HepG2 (cell line): ENCODE results near the gene TNFAIP8L2. TPM values are rescaled to one million over a fixed set of nuclear protein-coding genes. Genes with fewer than 3 reads are reported as not detected.

Experiments used
- ELK4 ChIP-seq: sonication (generic); formaldehyde crosslinking; IDR thresholded peaks from 2 replicates; pipeline ENCODE4 v1.9.0; 2021; ENCODE audit warnings: missing genetic modification reagents, borderline replicate concordance
- ETS1 ChIP-seq: sonication (generic); formaldehyde crosslinking; IDR thresholded peaks from 2 replicates; pipeline ENCODE4 v1.4.0; 2020; ENCODE audit warnings: missing genetic modification reagents
- GTF3A ChIP-seq: sonication (generic); formaldehyde crosslinking; conservative IDR thresholded peaks from 2 replicates; pipeline ENCODE4 v1.4.0; 2020; ENCODE audit warnings: mild to moderate bottlenecking, missing genetic modification reagents
- IKZF4 ChIP-seq: sonication (generic); formaldehyde crosslinking; IDR thresholded peaks from 2 replicates; pipeline ENCODE4 v1.5.1; 2020; ENCODE audit warnings: borderline replicate concordance, mild to moderate bottlenecking, low read depth, missing genetic modification reagents; ENCODE audit errors: not compliant biosample characterization
- IRF2 ChIP-seq: IDR thresholded peaks from 2 replicates; pipeline ENCODE4 v1.6.1; 2018; ENCODE audit warnings: missing genetic modification reagents, missing compliant biosample characterization
- NFIC ChIP-seq: IDR thresholded peaks from 2 replicates; pipeline ENCODE4 v1.6.1; 2012; ENCODE audit warnings: mild to moderate bottlenecking, low read length, inconsistent platforms
- PHF5A ChIP-seq: IDR thresholded peaks from one replicate; pipeline ENCODE4 v1.6.1; 2018; ENCODE audit warnings: low read depth, missing genetic modification reagents; ENCODE audit not compliant: unreplicated experiment
- RBM22 ChIP-seq: fragments of 200-400 bp; formaldehyde crosslinking; optimal IDR thresholded peaks from 2 replicates; pipeline ENCODE3; 2017; ENCODE audit warnings: mild to moderate bottlenecking, low read length, moderate library complexity
- RBM39 ChIP-seq: fragments of 200-400 bp; formaldehyde crosslinking; IDR thresholded peaks from one replicate; pipeline ENCODE4 v1.6.1; 2018; ENCODE audit warnings: antibody characterized with exemption, mild to moderate bottlenecking, low read depth, low read length; ENCODE audit not compliant: poor library complexity, severe bottlenecking
- RELA ChIP-seq: sonication (generic); formaldehyde crosslinking; IDR thresholded peaks from 2 replicates; pipeline ENCODE4 v1.4.0; 2020; ENCODE audit warnings: missing genetic modification reagents
- RORA ChIP-seq: sonication (generic); formaldehyde crosslinking; IDR thresholded peaks from 2 replicates; pipeline ENCODE4 v1.5.0; 2020; ENCODE audit warnings: mild to moderate bottlenecking, missing genetic modification reagents, moderate library complexity
- RXRB ChIP-seq: IDR thresholded peaks from 2 replicates; pipeline ENCODE4 v1.6.1; 2016; ENCODE audit warnings: borderline replicate concordance, missing genetic modification reagents, missing compliant biosample characterization
- SKI ChIP-seq: fragments of 450-650 bp; IDR thresholded peaks from one replicate; pipeline ENCODE4 v1.6.1; 2018; ENCODE audit warnings: mild to moderate bottlenecking; ENCODE audit not compliant: partially characterized antibody
- SMAD3 ChIP-seq: sonication (generic); formaldehyde crosslinking; IDR thresholded peaks from 2 replicates; pipeline ENCODE4 v1.4.0; 2020; ENCODE audit warnings: missing genetic modification reagents
- TARDBP ChIP-seq: sonication (generic); formaldehyde crosslinking; IDR thresholded peaks from 2 replicates; pipeline ENCODE4 v1.8.0; 2022; ENCODE audit warnings: mild to moderate bottlenecking, missing genetic modification reagents
- TCF7 ChIP-seq: sonication (generic); IDR thresholded peaks from 2 replicates; pipeline ENCODE4 v1.6.1; 2016; ENCODE audit warnings: antibody characterized with exemption, low read depth
- ZNF160 ChIP-seq: sonication (generic); formaldehyde crosslinking; IDR thresholded peaks from 2 replicates; pipeline ENCODE4 v1.8.0; 2022; ENCODE audit warnings: mild to moderate bottlenecking, inconsistent platforms, missing genetic modification reagents
- ZNF546 ChIP-seq: sonication (generic); formaldehyde crosslinking; conservative IDR thresholded peaks from 2 replicates; pipeline ENCODE4 v1.8.1; 2023; ENCODE audit warnings: mild to moderate bottlenecking, missing genetic modification reagents
- ZSCAN25 ChIP-seq: sonication (generic); formaldehyde crosslinking; IDR thresholded peaks from 2 replicates; pipeline ENCODE4 v1.8.0; 2022; ENCODE audit warnings: mild to moderate bottlenecking, missing genetic modification reagents
- polyA plus RNA-seq, 8 experiments: library from polyadenylated mRNA; depleted of rRNA in 3 of 8; stranded (reverse) in 7 of 8; unstranded in 1 of 8; fragments of >200 nt; fragmentation: Illumina TruSeq in 4 of 8; extraction: Trizol in 4 of 8; gene quantifications; 2 replicates each; pipeline versions ENCODE4 v1.2.1 to v1.2.3, GENCODE V29; 2011 to 2016; ENCODE audit warnings: low read depth in 4 of 8, missing spikeins in 1 of 8, mixed read lengths in 1 of 8; ENCODE audit not compliant: insufficient read depth in 1 of 8
- total RNA-seq, 5 experiments: library from RNA; depleted of rRNA; stranded (reverse); fragments of >200 nt; fragmentation: Illumina TruSeq; extraction: Trizol; gene quantifications; 2 replicates each; pipeline ENCODE4 v1.2.3, GENCODE V29; 2016; ENCODE audit warnings: low read depth in 1 of 5
- TF ChIP-seq, protein P1 (sequence below): sonication (generic); formaldehyde crosslinking; conservative IDR thresholded peaks from 2 replicates; pipeline ENCODE4 v1.8.0; 2022; ENCODE audit warnings: mild to moderate bottlenecking, moderate library complexity, missing genetic modification reagents
- TF ChIP-seq, protein P2 (sequence below): sonication (generic); formaldehyde crosslinking; IDR thresholded peaks from 2 replicates; pipeline ENCODE4 v1.8.1; 2023; ENCODE audit warnings: mild to moderate bottlenecking, inconsistent platforms, moderate library complexity, missing genetic modification reagents, borderline replicate concordance
- TF ChIP-seq, protein P3 (sequence below): IDR thresholded peaks from 2 replicates; pipeline ENCODE4 v1.6.1; 2018; ENCODE audit warnings: missing genetic modification reagents, mild to moderate bottlenecking, missing compliant biosample characterization

The TNFAIP8L2 gene
- total and polyA plus RNA-seq, 2 of the 13 experiments (the other 11 are each of a cell fraction or from before 2014, with no cell fraction given) = not detected

GRCh38 chr1:151189637-151190445 is 33.4 kb downstream of the TNFAIP8L2 start, which contains the start of gene VPS72 (continued):
- no peak for TF ChIP-seq RORA (CRISPR knock-in tag)
- TF ChIP-seq TARDBP (CRISPR knock-in tag) = peak; percentile 95
- TF ChIP-seq TCF7 = no peak
- no peak for TF ChIP-seq GTF3A (CRISPR knock-in tag)
- TF ChIP-seq RELA (CRISPR knock-in tag) = no peak
- TF ChIP-seq RBM22 = no peak
- TF ChIP-seq, protein P1, sequence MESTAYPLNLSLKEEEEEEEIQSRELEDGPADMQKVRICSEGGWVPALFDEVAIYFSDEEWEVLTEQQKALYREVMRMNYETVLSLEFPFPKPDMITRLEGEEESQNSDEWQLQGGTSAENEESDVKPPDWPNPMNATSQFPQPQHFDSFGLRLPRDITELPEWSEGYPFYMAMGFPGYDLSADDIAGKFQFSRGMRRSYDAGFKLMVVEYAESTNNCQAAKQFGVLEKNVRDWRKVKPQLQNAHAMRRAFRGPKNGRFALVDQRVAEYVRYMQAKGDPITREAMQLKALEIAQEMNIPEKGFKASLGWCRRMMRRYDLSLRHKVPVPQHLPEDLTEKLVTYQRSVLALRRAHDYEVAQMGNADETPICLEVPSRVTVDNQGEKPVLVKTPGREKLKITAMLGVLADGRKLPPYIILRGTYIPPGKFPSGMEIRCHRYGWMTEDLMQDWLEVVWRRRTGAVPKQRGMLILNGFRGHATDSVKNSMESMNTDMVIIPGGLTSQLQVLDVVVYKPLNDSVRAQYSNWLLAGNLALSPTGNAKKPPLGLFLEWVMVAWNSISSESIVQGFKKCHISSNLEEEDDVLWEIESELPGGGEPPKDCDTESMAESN = 0 out of 2 replicates have a peak, but pooled peaks have one; percentile 35
- TF ChIP-seq NFIC = 0 out of 2 replicates have a peak, but pooled peaks have one; percentile 21
- TF ChIP-seq ELK4 (CRISPR knock-in tag) = peak; percentile 67; the same call in 1 of the 2 replicates
- peak; percentile 76 for TF ChIP-seq RXRB
- TF ChIP-seq ETS1 (CRISPR knock-in tag) = 0 out of 2 replicates have a peak, but pooled peaks have one; percentile 75
- peak; percentile 93 for TF ChIP-seq IRF2 (CRISPR knock-in tag)
- peak; percentile 76 for TF ChIP-seq PHF5A
- peak; percentile 49 for TF ChIP-seq RBM39
- TF ChIP-seq SKI = peak; percentile 35
- TF ChIP-seq, protein P2, sequence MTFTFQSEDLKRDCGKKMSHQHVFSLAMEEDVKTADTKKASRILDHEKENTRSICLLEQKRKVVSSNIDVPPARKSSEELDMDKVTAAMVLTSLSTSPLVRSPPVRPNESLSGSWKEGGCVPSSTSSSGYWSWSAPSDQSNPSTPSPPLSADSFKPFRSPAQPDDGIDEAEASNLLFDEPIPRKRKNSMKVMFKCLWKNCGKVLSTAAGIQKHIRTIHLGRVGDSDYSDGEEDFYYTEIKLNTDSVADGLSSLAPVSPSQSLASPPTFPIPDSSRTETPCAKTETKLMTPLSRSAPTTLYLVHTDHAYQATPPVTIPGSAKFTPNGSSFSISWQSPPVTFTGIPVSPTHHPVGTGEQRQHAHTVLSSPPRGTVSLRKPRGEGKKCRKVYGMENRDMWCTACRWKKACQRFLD (CRISPR knock-in tag) = peak; percentile 74; the same call in 1 of the 2 replicates
- TF ChIP-seq ZNF546 (CRISPR knock-in tag) = 0 out of 2 replicates have a peak, but pooled peaks have one; percentile 32
- TF ChIP-seq SMAD3 (CRISPR knock-in tag) = peak; percentile 88
- 0 out of 2 replicates have a peak, but pooled peaks have one; percentile 68 for TF ChIP-seq ZNF160 (CRISPR knock-in tag)
- no peak for TF ChIP-seq ZSCAN25 (CRISPR knock-in tag)
- TF ChIP-seq IKZF4 (CRISPR knock-in tag) = no peak
- TF ChIP-seq, protein P3, sequence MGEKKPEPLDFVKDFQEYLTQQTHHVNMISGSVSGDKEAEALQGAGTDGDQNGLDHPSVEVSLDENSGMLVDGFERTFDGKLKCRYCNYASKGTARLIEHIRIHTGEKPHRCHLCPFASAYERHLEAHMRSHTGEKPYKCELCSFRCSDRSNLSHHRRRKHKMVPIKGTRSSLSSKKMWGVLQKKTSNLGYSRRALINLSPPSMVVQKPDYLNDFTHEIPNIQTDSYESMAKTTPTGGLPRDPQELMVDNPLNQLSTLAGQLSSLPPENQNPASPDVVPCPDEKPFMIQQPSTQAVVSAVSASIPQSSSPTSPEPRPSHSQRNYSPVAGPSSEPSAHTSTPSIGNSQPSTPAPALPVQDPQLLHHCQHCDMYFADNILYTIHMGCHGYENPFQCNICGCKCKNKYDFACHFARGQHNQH (CRISPR knock-in tag) = peak; percentile 82; the same call in 1 of the 2 replicates
